GM12878 (cell line): ENCODE results near the gene HS3ST1. TPM values are rescaled to one million over a fixed set of nuclear protein-coding genes. Genes with fewer than 3 reads are reported as not detected.

Experiments used
- ATAC-seq: fragments of 200-7000 bp; cut with Tn5 transposase; 3 replicates; pipeline ENCODE4 v1.9.1; 2020; ENCODE audit warnings: mild to moderate bottlenecking, moderate library complexity
- BruUV-seq: library from RNA; stranded (reverse); fragments of 400-500 nt; replicated peaks from 2 replicates; lab custom pipeline; 2021; lab: Mats Ljungman, UMichigan
- CTCF ChIA-PET: fragments of 300-600 bp; sonication (Branson Sonifier 250); formaldehyde crosslinking; extraction: SDS; loops from one replicate; lab custom pipeline; 2021; ENCODE audit warnings: inconsistent platforms; lab: Yijun Ruan, JAX
- POLR2A ChIA-PET: fragments of 350-600 bp; formaldehyde crosslinking; extraction: SDS; loops from one replicate; lab custom pipeline; 2021; ENCODE audit warnings: inconsistent platforms; lab: Charles Lee
- RAD21 ChIA-PET: fragments of 300-600 bp; sonication (Branson Sonifier 250); formaldehyde crosslinking; loops from one replicate; lab custom pipeline; 2023; ENCODE audit warnings: antibody characterized with exemption; ENCODE audit not compliant: unreplicated experiment; lab: Charles Lee
- SMC1A ChIA-PET: fragments of 300-600 bp; sonication (Branson Sonifier 250); formaldehyde crosslinking; loops from one replicate; lab custom pipeline; 2023; ENCODE audit not compliant: unreplicated experiment, uncharacterized antibody; lab: Charles Lee
- DNase-seq: peaks from one replicate; pipeline ENCODE4 v3.0.0-alpha.2; 2011; ENCODE audit warnings: low read depth, low spot score
- FAIRE-seq: peaks from 3 replicates; lab custom pipeline; 2011; peaks lifted over from hg19 to GRCh38; lab: Jason Lieb, UNC
- H2AFZ ChIP-seq: 2 replicates; pipeline ENCODE4 v1.6.0; 2011; ENCODE audit warnings: low read depth, low read length, control low read depth; ENCODE audit not compliant: control insufficient read depth
- H3K27ac ChIP-seq: 2 replicates; pipeline ENCODE4 v1.5.1; 2011; ENCODE audit warnings: control low read depth; ENCODE audit not compliant: control insufficient read depth, insufficient read depth
- H3K27me3 ChIP-seq, 2 experiments: replicated peaks in 1 of 2; 2 replicates each; pipeline versions ENCODE4 v1.6.0 to v1.6.1; 2011; ENCODE audit warnings: low read length in 1 of 2; ENCODE audit not compliant: control insufficient read depth in 2 of 2, insufficient read depth in 2 of 2
- H3K36me3 ChIP-seq, 2 experiments: 2 replicates each; pipeline ENCODE4 v1.5.1; 2011; ENCODE audit warnings: low read length in 1 of 2; ENCODE audit not compliant: control insufficient read depth in 2 of 2, insufficient read depth in 2 of 2
- H3K4me1 ChIP-seq: 2 replicates; pipeline ENCODE4 v1.6.1; 2011; ENCODE audit warnings: mild to moderate bottlenecking, low read length, moderate library complexity, mixed read lengths; ENCODE audit not compliant: control insufficient read depth, insufficient read depth
- H3K4me2 ChIP-seq: 2 replicates; pipeline ENCODE4 v1.6.0; 2011; ENCODE audit warnings: control low read depth; ENCODE audit not compliant: control insufficient read depth, insufficient read depth
- H3K4me3 ChIP-seq: fragments of 200-600 bp; sonication (generic); 2 replicates; pipeline ENCODE4 v1.5.1; 2016
- H3K79me2 ChIP-seq: 2 replicates; pipeline ENCODE4 v1.6.0; 2011; ENCODE audit warnings: low read length; ENCODE audit not compliant: control insufficient read depth, insufficient read depth
- H3K9ac ChIP-seq: 2 replicates; pipeline ENCODE4 v1.8.0; 2011; ENCODE audit warnings: low read length, control low read depth, mixed read lengths; ENCODE audit not compliant: control insufficient read depth, insufficient read depth
- H3K9me3 ChIP-seq: replicated peaks from 3 replicates; pipeline ENCODE4 v1.5.1; 2011; ENCODE audit warnings: mild to moderate bottlenecking, low read length; ENCODE audit not compliant: control insufficient read depth, insufficient read depth
- H4K20me1 ChIP-seq: 2 replicates; pipeline ENCODE4 v1.6.0; 2011; ENCODE audit not compliant: control insufficient read depth, insufficient read depth
- ATF7 ChIP-seq: fragments of 450-650 bp; IDR thresholded peaks from 2 replicates; pipeline ENCODE4 v1.6.1; 2016; ENCODE audit warnings: low read depth, mild to moderate bottlenecking
- BACH1 ChIP-seq: fragments of 450-650 bp; IDR thresholded peaks from 2 replicates; pipeline ENCODE4 v1.6.1; 2017; ENCODE audit warnings: mild to moderate bottlenecking, borderline replicate concordance
- CBX5 ChIP-seq: sonication (generic); IDR thresholded peaks from 2 replicates; pipeline ENCODE4 v1.6.1; 2016; ENCODE audit warnings: low read depth, moderate library complexity, mild to moderate bottlenecking, inconsistent platforms
- CHD4 ChIP-seq: fragments of 200-600 bp; sonication (generic); IDR thresholded peaks from 2 replicates; pipeline ENCODE4 v1.6.1; 2016; ENCODE audit warnings: mild to moderate bottlenecking
- EED ChIP-seq: sonication (generic); IDR thresholded peaks from 2 replicates; pipeline ENCODE4 v1.6.1; 2016; ENCODE audit warnings: antibody characterized with exemption, low read depth
- FOXK2 ChIP-seq: fragments of 450-650 bp; IDR thresholded peaks from 2 replicates; pipeline ENCODE4 v1.6.1; 2017; ENCODE audit warnings: mild to moderate bottlenecking, moderate library complexity
- KAT2A ChIP-seq: conservative IDR thresholded peaks from 2 replicates; pipeline ENCODE4 v1.6.1; 2011; ENCODE audit warnings: low read depth, low read length; ENCODE audit not compliant: control insufficient read depth
- NFYA ChIP-seq: IDR thresholded peaks from 2 replicates; pipeline ENCODE4 v1.6.1; 2011; ENCODE audit warnings: low read depth, mild to moderate bottlenecking, low read length, improper control_type of control experiment, borderline replicate concordance
- PAX8 ChIP-seq: fragments of 450-650 bp; IDR thresholded peaks from 2 replicates; pipeline ENCODE4 v1.6.1; 2017; ENCODE audit warnings: mild to moderate bottlenecking, moderate library complexity
- POU2F2 ChIP-seq: IDR thresholded peaks from 3 replicates; pipeline ENCODE4 v1.6.1; 2011; ENCODE audit warnings: low read depth, mild to moderate bottlenecking, low read length, borderline replicate concordance
- RB1 ChIP-seq: fragments of 450-650 bp; formaldehyde crosslinking; IDR thresholded peaks from 2 replicates; pipeline ENCODE4 v1.6.1; 2017; ENCODE audit warnings: mild to moderate bottlenecking, borderline replicate concordance
- RELA ChIP-seq: fragments of 450-650 bp; IDR thresholded peaks from 2 replicates; pipeline ENCODE4 v1.8.0; 2014; ENCODE audit warnings: borderline replicate concordance; ENCODE audit not compliant: partially characterized antibody
- SIN3A ChIP-seq: IDR thresholded peaks from 2 replicates; pipeline ENCODE4 v1.6.1; 2012; ENCODE audit warnings: low read depth, low read length, improper control_type of control experiment
- SIX5 ChIP-seq: IDR thresholded peaks from 2 replicates; pipeline ENCODE4 v1.6.1; 2011; ENCODE audit warnings: mild to moderate bottlenecking, low read depth, low read length, moderate library complexity; ENCODE audit not compliant: severe bottlenecking
- SPI1 ChIP-seq: IDR thresholded peaks from 2 replicates; pipeline ENCODE4 v1.6.1; 2011; ENCODE audit warnings: low read depth, mild to moderate bottlenecking, low read length, moderate library complexity, borderline replicate concordance; ENCODE audit not compliant: insufficient read depth
- STAT3 ChIP-seq: IDR thresholded peaks from 2 replicates; pipeline ENCODE4 v1.6.1; 2011; ENCODE audit warnings: low read depth, low read length, improper control_type of control experiment
- WRNIP1 ChIP-seq: IDR thresholded peaks from 2 replicates; pipeline ENCODE4 v1.6.1; 2011; ENCODE audit warnings: low read depth, low read length, improper control_type of control experiment, borderline replicate concordance
- YBX1 ChIP-seq: fragments of 450-650 bp; IDR thresholded peaks from 2 replicates; pipeline ENCODE4 v1.6.1; 2016; ENCODE audit warnings: antibody characterized with exemption
- YY1 ChIP-seq: IDR thresholded peaks from 2 replicates; pipeline ENCODE4 v1.6.1; 2011; ENCODE audit warnings: low read depth, mild to moderate bottlenecking, low read length
- ZNF217 ChIP-seq: fragments of 450-650 bp; IDR thresholded peaks from 2 replicates; pipeline ENCODE4 v1.6.1; 2017; ENCODE audit warnings: antibody characterized with exemption, mild to moderate bottlenecking
- in situ Hi-C: fragments of 300-500 bp; cut with MboI; formaldehyde crosslinking; loops from 9 replicates; pipeline ENCODE4 v1.14.3; 2018; ENCODE audit warnings: mixed read lengths
- intact Hi-C: fragments of 100-400 bp; cut with micrococcal nuclease; formaldehyde crosslinking; loops from one replicate; pipeline ENCODE4 v1.14.2; 2022; ENCODE audit not compliant: unreplicated experiment
- polyA plus RNA-seq, 11 experiments: library from polyadenylated mRNA; depleted of rRNA in 4 of 11; unstranded in 6 of 11; stranded (reverse) in 5 of 11; fragments of >200 nt; fragmentation: Nextera tagmentation in 4 of 11; fragmentation: Illumina TruSeq in 1 of 11; extraction: Ambion mirVana in 4 of 11; extraction: Trizol in 1 of 11; gene quantifications; 1 replicate in 1 of 11; 2 replicates in 10 of 11; pipeline versions ENCODE4 v1.2.1 to v1.2.3, GENCODE V29; 2011 to 2016; ENCODE audit warnings: inconsistent platforms in 2 of 11, missing spikeins in 2 of 11, low read depth in 1 of 11
- total RNA-seq, 4 experiments: library from RNA; depleted of rRNA in 3 of 4; stranded (reverse); fragments of >200 nt in 3 of 4; fragmentation: Illumina TruSeq in 1 of 4; extraction: Trizol in 1 of 4; gene quantifications; 2 replicates each; pipeline versions ENCODE4 v1.2.1 to v1.2.3, GENCODE V29; 2013 to 2021

HS3ST1 gene
- total and polyA plus RNA-seq, 10 of the 15 experiments (the other 5 are each of a cell fraction or from before 2014, with no cell fraction given): 0.03 to 0.65 (median 0.13) TPM

- FAIRE-seq (no peak), DNase-seq (no peak), ATAC-seq (no peak)
- ChIA-PET POLR2A (no interaction called here), RAD21 (no interaction called here), SMC1A (no interaction called here), CTCF (no interaction called here)
- in situ Hi-C loops (no loop called here), intact Hi-C loops (no loop called here)
- no peak for TF ChIP-seq CHD4
- TF ChIP-seq STAT3: no peak
- no peak for TF ChIP-seq SIX5
- no peak for TF ChIP-seq WRNIP1
- TF ChIP-seq RELA: no peak
- no peak for TF ChIP-seq ATF7
- no peak for TF ChIP-seq KAT2A
- TF ChIP-seq RB1: no peak
- TF ChIP-seq YBX1: no peak
- TF ChIP-seq SIN3A: no peak
- no peak for TF ChIP-seq ZNF217
- Histone ChIP-seq H3K79me2 (no peaks in the 10 kb centered on the region), H3K9me3 (no peaks in the 10 kb centered on the region; the same call in 2 of the 3 replicates), H4K20me1 (no peaks in the 10 kb centered on the region), H3K27ac (no peak overlapping the region), H3K4me1 (no peaks in the 10 kb centered on the region), H3K4me3 (no peak overlapping the region), H2AFZ (no peak overlapping the region), H3K4me2 (no peak overlapping the region), H3K27me3 (no peaks in the 10 kb centered on the region; a peak in 1 of 4 replicates), H3K36me3 (no peaks in the 10 kb centered on the region), H3K9ac (no peak overlapping the region)
- no TSS peak for BruUV-seq
Observed at GRCh38 chr4:11365039-11365438, 63.7 kb downstream of the HS3ST1 start.

- intact Hi-C loops: no loop called here
- ChIA-PET CTCF (no interaction called here), POLR2A (no interaction called here), RAD21 (no interaction called here), SMC1A (no interaction called here)
- Histone ChIP-seq H3K9ac (no peak overlapping the region), H3K4me2 (no peak overlapping the region), H3K27me3 (no peaks in the 10 kb centered on the region), H4K20me1 (no peaks in the 10 kb centered on the region), H3K9me3 (no peaks in the 10 kb centered on the region), H3K27ac (no peak overlapping the region), H3K79me2 (no peaks in the 10 kb centered on the region), H3K36me3 (no peaks in the 10 kb centered on the region), H3K4me1 (no peaks in the 10 kb centered on the region), H2AFZ (no peak overlapping the region), H3K4me3 (no peak overlapping the region)
- TF ChIP-seq PAX8 (no peak), NFYA (no peak), ZNF217 (no peak), CBX5 (no peak), BACH1 (no peak), EED (no peak), FOXK2 (no peak), POU2F2 (no peak), YY1 (no peak), SPI1 (no peak)
- no peak for ATAC-seq
- in situ Hi-C loops: no loop called here
- DNase-seq: no peak
- no TSS peak for BruUV-seq
- FAIRE-seq: no peak
Observed at GRCh38 chr4:11359591-11359990, 69.1 kb downstream of the HS3ST1 start.
